ENCODE results near the gene HERPUD1.
A peak's percentile ranks its signal among the peaks of the same experiment; 100 is the strongest.
"Not testable (repeated sequence)": the region's sequence is repeated elsewhere in the genome, so short reads cannot be mapped to it uniquely, and the experiment has no call there.

The HERPUD1 gene

DNA sequence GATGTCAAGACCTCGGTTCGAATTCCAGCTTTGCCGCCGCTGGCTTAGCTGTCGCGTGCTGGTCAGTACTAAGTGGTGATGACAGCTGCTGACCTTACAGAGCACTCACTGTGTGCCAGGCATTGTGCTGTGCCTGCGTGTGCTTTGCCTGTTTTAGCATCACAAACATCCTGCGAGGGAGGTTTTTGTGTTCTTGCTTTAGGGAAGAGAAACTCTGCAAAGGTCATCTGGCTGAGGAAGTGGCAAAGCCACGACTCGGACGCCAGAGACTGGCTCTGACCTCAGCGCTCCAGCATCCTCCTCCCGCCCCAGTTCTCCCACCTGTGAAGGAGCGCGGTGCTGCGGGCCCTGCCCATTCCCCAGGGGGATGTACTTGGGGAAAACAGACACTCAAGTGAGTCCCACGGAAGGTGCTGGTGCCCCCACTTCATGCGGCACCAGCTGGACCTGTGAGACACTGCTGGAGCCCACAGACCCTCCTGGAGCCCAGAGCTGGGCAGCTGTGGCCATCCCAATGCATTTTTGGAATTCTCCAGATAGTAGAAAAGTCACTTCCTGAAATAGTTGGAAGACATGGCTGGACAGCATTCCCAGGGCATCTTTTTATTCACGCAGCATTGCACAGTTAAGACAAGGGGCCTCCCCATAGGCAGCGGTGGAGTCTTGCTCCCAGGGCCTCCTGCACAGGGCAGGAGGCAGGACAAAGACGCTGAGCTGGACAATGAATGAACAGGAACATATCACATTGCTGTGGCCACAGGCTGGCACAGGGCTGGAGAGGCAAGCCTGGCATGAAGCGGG, 20.0 kb upstream of the HERPUD1 start:
- DNase-seq = no peak

- no peak for DNase-seq
Observed at GRCh38 chr16:56912746-56913708, 18.9 kb upstream of the HERPUD1 start.

DNA sequence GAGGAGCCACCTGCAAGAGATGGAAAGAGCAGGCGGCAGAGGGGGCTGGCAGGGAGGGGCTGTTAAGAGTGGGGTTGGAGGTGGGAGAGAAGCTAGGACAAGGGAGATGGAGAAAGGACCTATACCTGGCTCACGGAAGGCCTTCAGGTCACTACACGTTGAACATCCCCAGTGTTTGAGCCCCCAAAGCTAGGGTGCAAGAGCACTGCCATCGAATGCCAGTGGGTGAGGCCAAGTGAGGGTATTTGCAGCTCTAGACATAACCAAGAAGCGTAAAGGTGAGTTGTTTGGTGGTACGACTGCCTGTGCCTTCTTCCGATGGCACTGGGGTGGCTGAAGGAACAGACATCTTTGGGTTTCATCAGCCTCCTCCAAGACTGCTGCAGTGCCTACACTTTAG, 17.0 kb upstream of the HERPUD1 start:
- no peak for DNase-seq

- no peak for DNase-seq
Observed at GRCh38 chr16:56915336-56916119, 16.4 kb upstream of the HERPUD1 start.

- no peak for DNase-seq
Observed at GRCh38 chr16:56916571-56917403, 15.2 kb upstream of the HERPUD1 start.

DNA sequence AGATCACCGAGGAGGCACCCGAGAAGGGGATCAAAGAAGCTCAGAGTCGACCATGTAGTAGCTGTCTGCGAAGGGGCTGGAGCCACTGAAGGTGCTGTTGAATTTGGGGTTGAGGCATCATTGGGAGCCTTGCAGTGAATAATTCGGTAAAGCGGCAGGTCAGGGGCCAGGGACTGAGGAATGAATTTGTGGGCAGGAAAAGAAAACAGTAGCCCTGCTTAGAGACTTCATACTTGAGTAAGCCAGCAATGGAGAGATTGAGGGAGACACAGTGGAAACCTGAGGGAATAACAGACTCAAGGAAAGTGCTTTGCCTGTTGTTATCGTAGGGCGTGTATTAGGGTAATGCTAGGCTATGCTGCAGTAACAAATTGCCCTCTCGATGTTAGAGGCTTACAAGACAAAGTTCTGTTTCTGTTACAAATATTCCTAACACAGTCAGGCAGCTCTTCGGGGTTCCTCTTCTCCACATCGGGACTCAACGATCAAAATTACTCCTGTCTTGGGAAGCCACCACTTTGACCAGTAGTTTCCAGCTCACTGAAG, 13.4 kb upstream of the HERPUD1 start:
- DNase-seq = no peak

DNA sequence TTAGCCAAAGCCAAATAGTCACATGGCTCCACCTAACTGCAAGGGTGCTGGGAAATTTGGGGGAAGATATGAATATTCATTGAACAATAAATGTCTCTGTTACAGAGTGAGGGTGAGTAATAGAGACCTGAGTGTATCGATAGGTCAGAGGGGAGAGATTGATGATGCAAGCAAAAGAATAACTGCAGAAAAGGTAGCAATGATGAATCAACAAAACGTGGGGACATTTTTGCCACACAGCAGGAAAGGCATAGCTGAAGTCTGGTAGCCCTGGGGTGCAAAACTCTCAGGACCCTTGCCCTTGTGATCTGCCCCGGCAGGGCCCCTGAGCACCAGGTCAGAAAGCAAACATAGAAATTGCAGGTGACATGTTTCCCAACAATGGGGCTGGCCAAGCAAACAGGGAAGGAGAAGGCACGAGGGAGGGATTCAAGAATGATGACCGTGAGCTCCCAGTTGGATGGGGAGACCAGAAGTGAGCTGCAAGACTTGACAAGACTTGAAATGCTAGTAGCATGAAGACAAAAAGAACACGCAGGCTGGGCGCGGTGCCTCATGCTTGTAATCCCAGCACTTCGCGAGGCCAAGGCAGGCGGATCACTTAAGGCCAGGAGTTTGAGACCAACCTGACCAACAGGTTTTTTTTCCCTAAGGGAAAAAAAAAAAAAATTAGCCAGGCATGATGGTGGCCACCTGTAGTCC, 12.7 kb upstream of the HERPUD1 start:
- no peak for DNase-seq

DNA sequence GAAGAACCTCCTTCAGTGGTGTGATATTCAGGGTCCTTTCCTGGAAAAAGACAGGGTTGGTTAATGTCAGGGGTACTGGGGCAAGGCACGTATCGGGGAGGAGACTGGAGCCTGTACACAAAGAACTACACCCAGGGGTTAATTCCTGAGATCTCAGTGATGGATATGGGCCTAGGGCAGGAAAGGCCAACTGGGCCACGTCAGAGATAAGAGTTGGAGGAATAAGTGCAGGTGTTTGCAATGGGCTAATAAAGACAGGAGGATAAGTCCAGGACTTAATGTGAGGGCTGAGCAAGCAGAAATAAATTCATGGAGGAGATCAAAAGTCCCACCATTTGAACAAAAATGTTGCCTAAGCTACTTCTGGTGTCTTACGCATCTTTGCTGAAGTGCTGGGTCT, 10.4 kb upstream of the HERPUD1 start:
- DNase-seq = no peak

GRCh38 chr16:56923481-56924091, 8.4 kb upstream of the HERPUD1 start:
- DNase-seq = no peak

DNA sequence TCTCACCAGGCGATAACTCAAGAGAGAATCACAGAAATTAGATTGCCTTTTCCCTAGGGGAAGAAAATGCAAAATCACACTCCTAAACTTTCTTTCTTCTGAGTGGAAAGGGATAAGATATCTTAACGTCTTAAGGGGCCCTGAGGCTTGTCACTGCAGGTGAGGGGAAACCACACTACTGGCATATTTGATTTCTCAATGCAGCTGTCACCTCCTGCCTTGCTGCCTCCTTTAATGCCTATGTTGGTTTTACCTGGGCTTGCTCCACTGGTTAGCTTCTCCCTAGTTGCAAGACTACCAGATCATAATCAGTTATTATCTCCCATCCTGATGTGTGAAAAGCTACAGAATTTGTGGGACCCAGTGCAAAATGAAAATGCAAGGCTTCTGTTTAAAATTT, 4.5 kb upstream of the HERPUD1 start:
- DNase-seq = no peak

GRCh38 chr16:56929639-56930038, 2.3 kb upstream of the HERPUD1 start:
- no peak for DNase-seq

- DNase-seq = peak; percentile 54
Observed at GRCh38 chr16:56930486-56931270, 1.3 kb upstream of the HERPUD1 start.

DNA sequence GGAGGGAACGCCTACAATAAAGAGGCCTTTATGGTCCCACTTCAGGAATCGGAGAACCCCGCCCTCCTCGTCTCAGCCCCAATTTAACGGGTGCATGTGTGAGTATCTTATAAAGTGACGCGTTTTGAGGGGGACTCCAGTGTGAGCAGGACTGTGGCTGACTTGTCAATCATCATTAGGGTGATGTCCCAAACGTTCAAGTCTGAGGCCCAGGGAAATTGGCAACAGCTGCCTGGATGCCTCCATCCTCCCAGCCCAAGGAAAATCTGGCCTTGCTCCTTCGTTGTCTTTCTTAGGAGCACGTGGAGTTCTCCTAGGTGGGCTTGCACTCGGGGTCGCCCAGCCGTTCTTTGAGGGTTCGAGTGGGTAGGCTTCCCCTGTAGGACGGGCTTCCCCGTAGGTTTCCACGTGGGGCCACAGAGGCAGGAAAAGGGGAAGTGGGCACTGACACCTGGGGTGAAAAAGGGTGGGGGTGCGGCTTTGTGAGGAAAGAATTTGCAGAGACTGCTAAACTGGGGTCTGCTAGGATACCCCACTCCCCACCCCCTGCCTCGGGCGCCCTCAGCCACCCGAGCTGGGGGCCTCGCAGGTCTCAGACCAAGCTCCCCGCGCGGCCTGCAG, 561 bp upstream of the HERPUD1 start:
- no peak for DNase-seq

- peak; percentile 66 for DNase-seq
Observed at GRCh38 chr16:56932721-56933619, 1.0 kb downstream of the HERPUD1 start.

DNA sequence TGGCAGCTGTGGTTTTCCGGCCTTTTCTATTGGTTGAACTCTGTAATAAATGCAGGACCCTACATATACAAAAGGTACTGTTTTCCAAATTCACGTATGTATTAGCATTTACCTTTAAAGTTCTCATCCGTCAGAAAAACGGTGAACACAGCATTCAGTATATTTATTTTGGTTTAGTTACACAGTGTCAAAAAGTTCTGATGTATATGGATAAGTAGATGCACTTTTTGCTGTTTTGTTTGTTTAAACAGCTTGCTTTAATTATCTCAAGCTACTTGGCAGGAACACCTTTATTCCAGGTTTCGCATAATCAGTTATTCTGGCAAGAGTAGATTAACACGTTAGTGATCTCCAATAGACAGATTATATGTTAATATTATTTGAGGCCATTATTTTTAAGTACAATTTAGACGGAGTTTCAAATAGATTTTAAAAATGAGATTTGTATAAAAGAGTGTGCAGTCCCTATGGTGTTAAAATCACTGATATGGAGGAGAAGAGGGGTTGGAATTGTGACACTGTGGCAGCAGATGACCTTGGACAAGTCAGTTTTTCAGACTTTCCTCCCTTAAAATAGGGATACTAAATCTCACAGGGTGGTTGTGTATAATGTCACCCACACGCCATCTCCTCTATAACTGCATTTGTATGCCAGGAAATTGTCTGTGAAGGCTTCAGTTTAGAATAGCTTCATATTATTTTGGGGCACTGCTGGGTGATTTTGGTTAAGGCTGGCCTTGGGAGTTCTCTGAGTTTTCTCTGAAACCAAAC, 2.1 kb downstream of the HERPUD1 start:
- no peak for DNase-seq

DNA sequence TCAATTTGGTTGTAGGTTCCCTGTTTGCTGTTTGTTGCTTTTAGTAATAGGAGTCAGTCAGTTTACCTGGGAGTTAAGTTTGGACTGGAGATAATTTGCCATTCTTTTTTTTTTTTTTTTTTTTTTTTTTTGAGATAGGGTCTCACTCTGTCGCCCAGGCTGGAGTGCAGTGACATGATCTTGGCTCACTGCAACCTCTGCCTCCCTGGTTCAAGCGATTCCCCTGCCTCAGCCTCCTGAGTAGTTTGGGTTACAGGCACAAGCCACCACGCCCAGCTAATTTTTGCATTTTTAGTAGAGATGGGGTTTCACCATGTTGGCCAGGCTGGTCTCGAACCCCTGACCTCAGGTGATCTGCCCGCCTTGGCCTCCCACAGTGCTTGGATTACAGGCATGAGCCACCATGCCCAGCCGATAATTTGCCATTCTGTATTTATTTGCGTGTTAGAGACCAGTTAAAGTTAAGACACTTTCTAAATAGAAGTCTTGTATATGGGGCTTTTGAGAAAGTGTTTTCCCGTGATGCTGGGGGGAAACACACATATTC, 2.7 kb downstream of the HERPUD1 start:
- not testable (repeated sequence) for DNase-seq

GRCh38 chr16:56935201-56935600, 3.3 kb downstream of the HERPUD1 start:
- no peak for DNase-seq

Data from NCI-H1092 treated with DMSO at 0.1 percent for 48 hours (cell line).